ENCODE data around the gene ROBO2.

GRCh38 chr3:77169823-77170222 lies 129.9 kb downstream of the ROBO2 start:
- TF ChIP-seq CTCF (IDR thresholded peaks at IDR 0.05) (no peak), TAF1 (IDR thresholded peaks at IDR 0.05; ENCODE audit: borderline replicate concordance, low read depth, low read length) (no peak), GABPA (IDR thresholded peaks at IDR 0.05; ENCODE audit: low read depth) (no peak), RAD21 (IDR thresholded peaks at IDR 0.05; ENCODE audit: low read length) (no peak), RXRA (IDR thresholded peaks at IDR 0.05; ENCODE audit: borderline replicate concordance, low read depth) (no peak), MAX (IDR thresholded peaks at IDR 0.05; ENCODE audit: low read depth) (no peak), SMC3 (IDR thresholded peaks at IDR 0.05; ENCODE audit: low read depth, low read length) (no peak), EZH2phosphoT487 (IDR thresholded peaks at IDR 0.05; ENCODE audit: borderline replicate concordance, low read depth) (no peak), POLR2AphosphoS5 (IDR thresholded peaks at IDR 0.05; ENCODE audit: low read depth, low read length) (no peak), JUND (IDR thresholded peaks at IDR 0.05) (no peak), EP300 (IDR thresholded peaks at IDR 0.05; ENCODE audit: borderline replicate concordance in 1 of 2, low read depth in 1 of 2, low read length in 1 of 2) (no peak), CHD2 (IDR thresholded peaks at IDR 0.05; ENCODE audit: low read length, partially characterized antibody) (no peak)

All from SK-N-SH (cell line).